ENCODE measurements around the gene MTHFD1L. TPM values are rescaled to one million over a fixed set of nuclear protein-coding genes. Genes with fewer than 3 reads are reported as not detected.

The MTHFD1L gene
- total and polyA plus RNA-seq, 2 donors (not counting 1 experiment from before 2014, with no cell fraction given) = 36.1 to 48.9 TPM

DNA sequence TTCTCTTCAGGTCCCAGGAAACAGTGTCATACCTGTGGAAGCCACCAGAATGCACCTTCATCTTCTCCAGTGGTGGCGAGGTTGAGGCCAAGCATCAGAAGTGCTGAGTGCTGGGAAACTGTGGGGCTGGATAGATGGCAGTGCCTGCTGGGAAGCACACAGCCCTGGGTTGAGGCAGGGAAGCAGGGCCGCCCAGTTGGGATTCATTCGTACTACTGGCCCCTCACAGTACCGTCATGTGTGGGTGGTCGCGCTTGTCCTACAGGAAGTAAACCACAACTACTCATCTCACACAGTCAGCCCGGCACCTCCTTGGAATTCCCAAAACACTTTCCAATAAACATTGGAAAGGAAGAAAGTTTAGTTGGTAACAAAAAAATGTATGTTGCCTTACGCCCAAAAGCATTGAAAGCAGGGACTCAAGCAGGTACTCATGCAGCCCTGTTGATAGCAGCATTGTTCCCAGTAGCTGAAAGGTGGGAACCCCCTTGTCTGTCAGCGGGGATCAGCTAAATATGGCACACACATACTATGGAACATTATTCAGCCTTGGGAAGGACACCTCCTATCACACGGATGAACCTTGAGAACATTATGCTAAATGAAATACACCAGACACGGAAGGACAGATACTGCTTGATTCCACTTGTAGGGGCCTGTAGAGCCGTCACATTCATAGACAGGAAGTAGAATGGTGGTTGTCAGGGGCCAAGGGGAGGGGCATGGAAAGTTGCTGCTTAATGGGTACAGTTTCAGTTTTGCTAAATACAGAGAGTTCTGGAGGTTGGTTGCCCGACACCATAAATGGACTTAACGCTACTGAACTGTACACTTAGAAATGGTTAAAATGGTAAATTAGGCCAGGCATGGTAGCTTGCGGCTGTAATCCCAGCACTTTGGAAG, 162.7 kb downstream of the MTHFD1L start:
- no peaks in the 10 kb centered on the region for H3K79me2 ChIP-seq (ENCODE audit: control insufficient read depth, insufficient read depth, low read length)
- peaks cover 2% of the 10 kb centered on the region for H3K36me3 ChIP-seq (ENCODE audit: control insufficient read depth, insufficient read depth, low read length)
- H3K27ac ChIP-seq (ENCODE audit: insufficient read depth, low read length) = no peak overlapping the region
- no peak overlapping the region for H3K4me3 ChIP-seq (replicated peaks in 1 of 4; ENCODE audit: control extremely low read depth in 1 of 4, insufficient read depth in 1 of 4, low read depth in 3 of 4, low read length in 4 of 4)
- H4K20me1 ChIP-seq (ENCODE audit: control insufficient read depth, extremely low read depth, insufficient read depth, low read length) = no peaks in the 10 kb centered on the region
- no peak for TF ChIP-seq CTCF (conservative IDR thresholded peaks at IDR 0.05 in 1 of 2, IDR thresholded peaks at IDR 0.05 in 1 of 2; ENCODE audit: low read depth in 1 of 2, low read length in 2 of 2)
- no peak for TF ChIP-seq EZH2 (IDR thresholded peaks at IDR 0.05; ENCODE audit: low read length, missing control alignments)
- H3K27me3 ChIP-seq (ENCODE audit: control insufficient read depth, insufficient read depth, low read length) = no peaks in the 10 kb centered on the region
- H3K4me2 ChIP-seq (ENCODE audit: extremely low read depth, insufficient read depth, low read length) = no peak overlapping the region
- no peak overlapping the region for H2AFZ ChIP-seq (ENCODE audit: low read length)
- H3K9ac ChIP-seq (ENCODE audit: insufficient read depth, low read length) = no peak overlapping the region
- no peak for DNase-seq (ENCODE audit: low read depth in 2 of 2)
- no peaks in the 10 kb centered on the region for H3K4me1 ChIP-seq (ENCODE audit: control insufficient read depth, extremely low read depth, insufficient read depth, low read length)
- no peaks in the 10 kb centered on the region for H3K9me3 ChIP-seq (ENCODE audit: control insufficient read depth, insufficient read depth, low read depth, low read length)

GRCh38 chr6:151029970-151030369, 164.5 kb downstream of the MTHFD1L start:
- no peak overlapping the region for H3K4me2 ChIP-seq (ENCODE audit: extremely low read depth, insufficient read depth, low read length)
- H3K9ac ChIP-seq (ENCODE audit: insufficient read depth, low read length) = no peak overlapping the region
- no peaks in the 10 kb centered on the region for H3K9me3 ChIP-seq (ENCODE audit: control insufficient read depth, insufficient read depth, low read depth, low read length)
- H3K79me2 ChIP-seq (ENCODE audit: control insufficient read depth, insufficient read depth, low read length) = no peaks in the 10 kb centered on the region
- no peak overlapping the region for H3K4me3 ChIP-seq (replicated peaks in 1 of 4; ENCODE audit: control extremely low read depth in 1 of 4, insufficient read depth in 1 of 4, low read depth in 3 of 4, low read length in 4 of 4)
- H3K27me3 ChIP-seq (ENCODE audit: control insufficient read depth, insufficient read depth, low read length) = no peaks in the 10 kb centered on the region
- no peak overlapping the region for H2AFZ ChIP-seq (ENCODE audit: low read length)
- no peak for DNase-seq (ENCODE audit: low read depth in 2 of 2)
- TF ChIP-seq EZH2 (IDR thresholded peaks at IDR 0.05; ENCODE audit: low read length, missing control alignments) (no peak), CTCF (conservative IDR thresholded peaks at IDR 0.05 in 1 of 2, IDR thresholded peaks at IDR 0.05 in 1 of 2; ENCODE audit: low read depth in 1 of 2, low read length in 2 of 2) (no peak)
- no peak overlapping the region for H3K27ac ChIP-seq (ENCODE audit: insufficient read depth, low read length)
- H4K20me1 ChIP-seq (ENCODE audit: control insufficient read depth, extremely low read depth, insufficient read depth, low read length) = no peaks in the 10 kb centered on the region
- no peaks in the 10 kb centered on the region for H3K4me1 ChIP-seq (ENCODE audit: control insufficient read depth, extremely low read depth, insufficient read depth, low read length)
- H3K36me3 ChIP-seq (ENCODE audit: control insufficient read depth, insufficient read depth, low read length) = peaks cover 3% of the 10 kb centered on the region

- Histone ChIP-seq H3K9me3 (ENCODE audit: control insufficient read depth, insufficient read depth, low read depth, low read length) (no peaks in the 10 kb centered on the region), H3K4me1 (ENCODE audit: control insufficient read depth, extremely low read depth, insufficient read depth, low read length) (peaks cover 8% of the 10 kb centered on the region), H4K20me1 (ENCODE audit: control insufficient read depth, extremely low read depth, insufficient read depth, low read length) (no peaks in the 10 kb centered on the region), H3K4me3 (replicated peaks in 1 of 4; ENCODE audit: control extremely low read depth in 1 of 4, insufficient read depth in 1 of 4, low read depth in 3 of 4, low read length in 4 of 4) (no peak overlapping the region), H3K79me2 (ENCODE audit: control insufficient read depth, insufficient read depth, low read length) (no peaks in the 10 kb centered on the region), H2AFZ (ENCODE audit: low read length) (no peak overlapping the region), H3K27ac (ENCODE audit: insufficient read depth, low read length) (no peak overlapping the region), H3K9ac (ENCODE audit: insufficient read depth, low read length) (no peak overlapping the region), H3K36me3 (ENCODE audit: control insufficient read depth, insufficient read depth, low read length) (peaks cover 3% of the 10 kb centered on the region), H3K27me3 (ENCODE audit: control insufficient read depth, insufficient read depth, low read length) (no peaks in the 10 kb centered on the region), H3K4me2 (ENCODE audit: extremely low read depth, insufficient read depth, low read length) (no peak overlapping the region)
- no peak for DNase-seq (ENCODE audit: low read depth in 2 of 2)
- TF ChIP-seq EZH2 (IDR thresholded peaks at IDR 0.05; ENCODE audit: low read length, missing control alignments) (no peak), CTCF (conservative IDR thresholded peaks at IDR 0.05 in 1 of 2, IDR thresholded peaks at IDR 0.05 in 1 of 2; ENCODE audit: low read depth in 1 of 2, low read length in 2 of 2) (no peak)
Observed at GRCh38 chr6:151032034-151032433, 166.5 kb downstream of the MTHFD1L start.

Measured in fibroblast of lung (primary cell).